ENCODE results near the gene ARIH2. TPM values are rescaled to one million over a fixed set of nuclear protein-coding genes. Genes with fewer than 3 reads are reported as not detected.

ARIH2 gene
- 100 to 1,000 TPM; 102 to 112 TPM for total RNA-seq

DNA sequence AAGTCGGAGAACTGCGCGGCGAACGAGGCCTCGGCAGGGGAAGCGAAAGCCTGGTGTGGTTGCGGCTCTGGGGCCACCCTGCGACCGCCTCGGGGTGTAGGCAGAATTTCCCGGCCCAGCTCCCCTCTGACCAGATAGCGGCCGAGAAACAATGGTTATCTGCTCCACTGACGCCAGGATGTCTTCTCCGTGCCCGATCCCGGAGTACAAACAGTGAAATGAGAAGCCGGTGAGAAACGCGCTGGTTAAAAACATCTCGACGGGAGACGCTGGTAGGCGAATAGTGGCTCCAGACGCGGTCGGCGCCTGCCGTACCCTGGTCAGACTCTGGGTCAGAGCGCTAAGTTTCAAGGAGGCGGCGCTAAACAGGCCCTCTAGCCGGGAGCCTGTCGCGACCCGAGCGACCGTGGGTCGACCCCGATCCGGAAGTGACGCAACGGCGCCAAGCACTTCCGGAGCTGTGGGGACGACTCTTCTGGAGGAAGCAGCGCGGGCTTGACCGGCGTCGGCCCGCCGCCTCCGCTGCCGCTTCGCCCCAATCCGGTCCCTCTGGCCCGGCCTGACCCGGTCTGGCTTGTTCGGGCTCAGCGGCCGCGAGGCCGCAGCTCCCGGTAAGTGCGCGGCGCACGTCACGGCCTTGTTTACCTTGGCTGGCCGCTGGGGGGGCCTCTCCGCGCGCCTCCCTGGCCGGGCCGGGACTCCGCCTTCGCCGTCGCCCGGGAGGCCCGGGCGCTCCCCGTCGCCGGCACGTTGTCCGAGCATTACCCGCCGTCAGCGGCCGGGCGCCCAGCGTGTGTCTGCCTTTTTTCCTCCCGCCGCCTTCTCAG, at the start of gene ARIH2:
TSS of gene ARIH2 (plus strand) at position 455 of the 827 bp plus-strand sequence. CDS start 8,717 bp downstream, outside the sequence.
- Mint-ChIP-seq H3K9me3 (ENCODE audit: insufficient read depth) (no peaks in the 10 kb centered on the region), H3K27me3 (ENCODE audit: low read depth) (no peaks in the 10 kb centered on the region), H3K4me1 (ENCODE audit: low read depth) (peaks cover 28% of the 10 kb centered on the region), H3K27ac (peak within 1 kb of the TSS; percentile 99), H3K4me3 (peak within 1 kb of the TSS; percentile 95), H3K36me3 (ENCODE audit: low read depth) (peaks cover 17% of the 10 kb centered on the region)
- CTCF ChIA-PET, result interaction anchor here (0.8 to 2.7 kb wide), 12 partner anchors 12 to 254 kb away, joined by 3 to 28 read pairs (median 4); partner anchors contain the start of genes P4HTM, SLC25A20 and WDR6
- peak; percentile 93 for DNase-seq
- POLR2A ChIA-PET, result interaction anchor here (0.7 to 3.2 kb wide), 16 partner anchors 8 to 422 kb away, joined by 3 to 74 read pairs (median 4); partner anchors contain the start of genes IP6K2, P4HTM, PRKAR2A and SLC25A20
- peak; percentile 82 for ATAC-seq

DNA sequence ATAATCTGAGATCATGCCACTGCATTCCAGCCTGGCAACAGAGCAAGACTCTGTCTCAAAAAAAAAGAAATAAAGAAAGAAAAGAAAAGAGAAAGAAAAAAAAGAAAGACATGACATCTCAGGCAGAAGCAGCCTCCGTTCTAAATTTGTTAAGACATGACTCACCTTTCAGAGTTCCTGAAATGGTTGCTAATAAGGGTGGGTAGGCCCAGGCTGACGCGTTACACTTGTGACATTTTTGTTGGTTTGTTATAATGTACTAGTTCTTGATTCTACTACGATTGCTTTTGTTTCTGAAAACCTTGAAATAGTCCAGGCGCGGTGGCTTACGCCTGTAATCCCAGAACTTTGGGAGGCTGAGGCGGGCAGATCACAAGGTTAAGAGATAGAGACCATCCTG, 41.0 kb upstream of the ARIH2 start:
- ChIA-PET POLR2A (no interaction called here), CTCF (no interaction called here)
- no peak for DNase-seq
- Mint-ChIP-seq H3K4me3 (no peak overlapping the region), H3K27ac (no peak overlapping the region), H3K27me3 (ENCODE audit: low read depth) (no peaks in the 10 kb centered on the region), H3K9me3 (ENCODE audit: insufficient read depth) (no peaks in the 10 kb centered on the region), H3K36me3 (ENCODE audit: low read depth) (peaks cover 16% of the 10 kb centered on the region), H3K4me1 (ENCODE audit: low read depth) (no peaks in the 10 kb centered on the region)
- ATAC-seq, result no peak

DNA sequence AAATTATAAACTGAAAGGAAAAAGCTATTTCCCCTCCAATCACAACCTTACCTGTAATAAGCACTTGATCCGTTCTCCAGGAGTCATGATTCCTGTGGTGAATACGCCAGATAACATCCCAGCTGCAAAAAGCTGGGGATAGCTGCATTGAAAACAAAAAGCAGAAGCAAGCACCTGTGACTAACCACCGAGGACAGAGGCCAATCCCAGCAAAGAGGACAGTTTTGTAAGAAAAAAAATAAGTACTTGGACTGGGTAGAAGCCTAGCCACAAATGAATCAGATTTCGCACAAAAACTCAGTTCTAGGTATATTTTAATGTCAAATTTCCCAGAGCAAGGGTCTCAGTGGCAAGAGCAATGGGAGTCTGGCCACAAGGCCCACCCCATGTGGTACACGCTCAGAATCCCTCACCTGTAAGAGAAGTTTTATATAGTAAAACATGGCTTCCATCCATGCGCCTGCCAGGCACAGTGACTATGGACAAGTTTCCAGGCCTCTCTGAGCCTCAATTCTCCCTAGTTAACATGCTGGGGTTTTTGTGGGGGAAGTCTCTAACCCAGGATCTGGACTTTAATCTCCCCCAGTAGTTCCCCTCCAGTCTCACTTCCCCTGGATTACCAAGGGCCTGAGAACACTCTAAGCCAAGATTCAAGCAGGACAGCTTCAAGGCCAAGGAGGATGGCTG, 39.2 kb upstream of the ARIH2 start:
- ATAC-seq, result no peak
- H3K27ac Mint-ChIP-seq, result peak overlapping the region; percentile 63
- no peaks in the 10 kb centered on the region for H3K9me3 Mint-ChIP-seq (ENCODE audit: insufficient read depth)
- CTCF ChIA-PET, result no interaction called here
- no peak overlapping the region for H3K4me3 Mint-ChIP-seq
- H3K36me3 Mint-ChIP-seq (ENCODE audit: low read depth), result peaks cover 17% of the 10 kb centered on the region
- POLR2A ChIA-PET, result no interaction called here
- H3K27me3 Mint-ChIP-seq (ENCODE audit: low read depth), result no peaks in the 10 kb centered on the region
- no peaks in the 10 kb centered on the region for H3K4me1 Mint-ChIP-seq (ENCODE audit: low read depth)
- no peak for DNase-seq

DNA sequence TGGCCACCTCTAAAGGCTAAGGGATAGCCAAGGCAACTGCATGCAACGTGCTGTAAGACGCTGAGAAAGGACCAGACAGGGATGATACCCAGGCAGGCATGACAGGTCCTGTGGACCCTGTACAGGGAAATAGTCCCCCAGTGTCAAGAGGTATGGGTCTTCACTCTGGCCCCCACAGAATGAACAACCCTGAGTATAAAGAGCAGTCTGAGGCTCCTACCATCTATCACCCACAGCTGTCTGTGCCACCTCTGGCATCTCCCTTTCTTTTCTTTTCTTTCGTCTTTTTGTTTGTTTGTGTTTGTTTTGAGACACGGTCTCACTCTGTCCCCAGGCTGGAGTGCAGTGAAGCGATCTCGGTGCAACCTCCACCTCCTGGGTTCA, 38.7 kb upstream of the ARIH2 start:
- Mint-ChIP-seq H3K27me3 (ENCODE audit: low read depth) (no peaks in the 10 kb centered on the region), H3K9me3 (ENCODE audit: insufficient read depth) (no peaks in the 10 kb centered on the region), H3K27ac (peak overlapping the region; percentile 39), H3K36me3 (ENCODE audit: low read depth) (peaks cover 22% of the 10 kb centered on the region), H3K4me3 (no peak overlapping the region), H3K4me1 (ENCODE audit: low read depth) (no peaks in the 10 kb centered on the region)
- ChIA-PET POLR2A (interaction anchor here (0.6 kb wide), 1 partner anchor 50 kb away, joined by 3 read pairs; no protein-coding TSS in a partner anchor), CTCF (no interaction called here)
- ATAC-seq (no peak), DNase-seq (no peak)

DNA sequence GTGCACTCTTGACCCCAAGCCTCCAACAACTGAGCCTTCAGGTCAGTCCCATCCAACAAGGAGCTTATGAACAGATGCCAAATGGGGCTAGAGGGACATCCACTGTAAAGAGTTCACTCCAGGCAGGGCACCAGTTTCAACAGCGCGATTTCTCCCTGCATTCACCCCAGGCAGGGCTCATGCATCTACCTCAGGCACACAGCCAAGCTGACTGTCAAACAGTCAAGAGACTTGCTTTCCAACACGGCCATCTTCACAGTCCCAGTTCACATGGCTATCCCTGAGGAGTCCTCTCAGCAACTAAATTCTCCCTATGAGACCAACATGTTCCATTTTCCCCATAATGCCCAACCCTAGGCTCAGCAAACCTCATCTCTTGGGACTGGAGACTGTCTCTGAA, 37.6 kb upstream of the ARIH2 start:
- H3K9me3 Mint-ChIP-seq (ENCODE audit: insufficient read depth), result no peaks in the 10 kb centered on the region
- CTCF ChIA-PET, result interaction anchor here (1.7 kb wide), 1 partner anchor 17 kb away, joined by 4 read pairs; no protein-coding TSS in a partner anchor
- no peak for DNase-seq
- H3K4me3 Mint-ChIP-seq, result no peak overlapping the region
- ATAC-seq, result no peak
- no peaks in the 10 kb centered on the region for H3K27me3 Mint-ChIP-seq (ENCODE audit: low read depth)
- POLR2A ChIA-PET, result no interaction called here
- peaks cover 26% of the 10 kb centered on the region for H3K36me3 Mint-ChIP-seq (ENCODE audit: low read depth)
- peak overlapping the region; percentile 54 for H3K27ac Mint-ChIP-seq
- H3K4me1 Mint-ChIP-seq (ENCODE audit: low read depth), result no peaks in the 10 kb centered on the region

DNA sequence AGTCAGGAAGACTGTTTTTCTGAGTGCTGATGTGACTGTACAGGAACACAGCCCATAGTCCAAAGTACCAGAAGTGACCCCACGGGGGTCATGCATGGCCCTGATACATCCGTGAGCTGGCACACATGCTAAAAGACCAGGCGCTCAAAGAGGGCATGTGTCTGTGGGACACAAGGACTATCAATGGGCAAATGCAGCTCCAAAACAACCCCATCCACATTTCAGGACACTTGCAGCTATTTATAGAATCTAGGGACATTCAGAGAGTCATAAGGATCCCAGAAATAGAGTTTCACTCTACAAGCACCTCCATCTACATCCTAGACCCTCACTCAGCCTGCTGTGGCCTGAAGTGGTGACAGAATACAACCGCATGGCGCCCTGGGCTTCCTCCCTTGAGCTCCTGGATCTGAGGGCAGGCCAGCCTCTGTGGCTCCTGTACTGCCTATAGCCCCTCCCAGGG, 37.0 kb upstream of the ARIH2 start:
- no peak overlapping the region for H3K27ac Mint-ChIP-seq
- no peaks in the 10 kb centered on the region for H3K9me3 Mint-ChIP-seq (ENCODE audit: insufficient read depth)
- H3K27me3 Mint-ChIP-seq (ENCODE audit: low read depth), result no peaks in the 10 kb centered on the region
- ATAC-seq, result no peak
- H3K4me1 Mint-ChIP-seq (ENCODE audit: low read depth), result no peaks in the 10 kb centered on the region
- H3K4me3 Mint-ChIP-seq, result no peak overlapping the region
- no peak for DNase-seq
- ChIA-PET POLR2A (interaction anchor here (0.6 kb wide), 1 partner anchor 950 kb away, joined by 4 read pairs; no protein-coding TSS in a partner anchor), CTCF (interaction anchor here (1.7 kb wide), 1 partner anchor 16 kb away, joined by 4 read pairs; no protein-coding TSS in a partner anchor)
- H3K36me3 Mint-ChIP-seq (ENCODE audit: low read depth), result peaks cover 26% of the 10 kb centered on the region

DNA sequence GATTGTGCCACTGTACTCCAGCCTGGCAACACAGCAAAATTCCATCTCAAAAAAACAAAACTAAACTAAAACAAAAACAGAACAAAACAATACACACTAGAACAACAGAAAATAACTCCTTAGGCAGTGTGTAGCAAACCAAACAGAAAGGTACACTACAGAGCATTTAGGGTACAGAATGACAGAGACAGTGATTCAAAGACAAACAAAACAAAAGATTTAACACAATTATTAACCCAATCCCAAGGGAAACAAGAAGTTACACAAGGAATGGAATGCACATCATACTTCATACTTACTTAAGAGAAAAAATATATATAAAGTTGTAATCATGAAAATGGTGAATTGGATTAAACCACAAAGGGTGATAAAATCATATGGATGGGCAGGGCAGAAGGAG, 32.9 kb upstream of the ARIH2 start:
- peaks cover 25% of the 10 kb centered on the region for H3K36me3 Mint-ChIP-seq (ENCODE audit: low read depth)
- H3K27ac Mint-ChIP-seq, result no peak overlapping the region
- ChIA-PET POLR2A (no interaction called here), CTCF (interaction anchor here (1.3 to 2.0 kb wide), 2 partner anchors 12 to 146 kb away, joined by 4 to 6 read pairs; no protein-coding TSS in a partner anchor)
- H3K9me3 Mint-ChIP-seq (ENCODE audit: insufficient read depth), result no peaks in the 10 kb centered on the region
- H3K4me3 Mint-ChIP-seq, result no peak overlapping the region
- ATAC-seq, result no peak
- DNase-seq, result no peak
- H3K4me1 Mint-ChIP-seq (ENCODE audit: low read depth), result no peaks in the 10 kb centered on the region
- H3K27me3 Mint-ChIP-seq (ENCODE audit: low read depth), result no peaks in the 10 kb centered on the region

DNA sequence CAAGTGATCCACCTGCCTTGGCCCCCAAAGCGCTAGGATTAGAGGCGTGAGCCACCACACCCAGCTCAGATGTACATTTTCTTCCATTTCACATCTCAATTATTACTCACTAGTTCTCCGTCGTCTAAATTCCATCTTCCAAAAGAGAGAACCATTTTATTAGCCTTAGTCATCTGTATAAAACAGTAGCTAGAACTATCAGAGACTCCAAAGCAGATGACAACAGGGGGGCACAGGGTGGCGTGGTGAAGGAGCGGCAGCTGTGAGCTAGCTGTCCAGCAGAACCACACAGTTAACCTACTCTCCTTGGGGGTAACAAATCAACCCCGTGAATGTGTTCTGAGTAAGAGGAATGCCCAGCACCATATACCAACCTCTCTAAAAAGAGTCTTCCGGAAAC, 27.0 kb upstream of the ARIH2 start:
- ChIA-PET POLR2A (no interaction called here), CTCF (no interaction called here)
- H3K4me1 Mint-ChIP-seq (ENCODE audit: low read depth), result peaks cover 9% of the 10 kb centered on the region
- no peak overlapping the region for H3K4me3 Mint-ChIP-seq
- H3K36me3 Mint-ChIP-seq (ENCODE audit: low read depth), result peaks cover 23% of the 10 kb centered on the region
- H3K27ac Mint-ChIP-seq, result no peak overlapping the region
- H3K27me3 Mint-ChIP-seq (ENCODE audit: low read depth), result no peaks in the 10 kb centered on the region
- no peak for DNase-seq
- H3K9me3 Mint-ChIP-seq (ENCODE audit: insufficient read depth), result no peaks in the 10 kb centered on the region
- ATAC-seq, result no peak

DNA sequence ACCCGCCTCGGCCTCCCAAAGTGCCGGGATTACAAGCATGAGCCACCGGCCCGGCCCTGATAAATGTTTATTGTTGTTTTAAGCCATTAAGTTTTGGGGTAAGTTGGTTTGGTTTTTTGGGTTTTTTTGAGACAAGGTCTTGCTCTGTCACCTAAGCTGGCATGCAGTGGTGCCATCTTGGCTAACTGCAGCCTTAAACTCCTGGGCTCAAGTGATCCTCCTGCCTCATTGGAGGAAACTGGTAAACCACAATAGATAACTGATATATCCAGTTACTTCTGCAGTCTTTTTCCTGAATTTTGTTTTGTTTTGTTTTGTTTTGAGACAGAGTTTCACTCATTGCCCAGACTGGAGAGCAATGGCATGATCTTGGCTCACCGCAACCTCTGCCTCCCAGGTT, 24.1 kb upstream of the ARIH2 start:
- ChIA-PET POLR2A (no interaction called here), CTCF (no interaction called here)
- H3K27ac Mint-ChIP-seq, result no peak overlapping the region
- H3K27me3 Mint-ChIP-seq (ENCODE audit: low read depth), result no peaks in the 10 kb centered on the region
- DNase-seq (no peak), ATAC-seq (no peak)
- H3K36me3 Mint-ChIP-seq (ENCODE audit: low read depth), result peaks cover 24% of the 10 kb centered on the region
- H3K9me3 Mint-ChIP-seq (ENCODE audit: insufficient read depth), result no peaks in the 10 kb centered on the region
- peaks cover 27% of the 10 kb centered on the region for H3K4me1 Mint-ChIP-seq (ENCODE audit: low read depth)
- no peak overlapping the region for H3K4me3 Mint-ChIP-seq

DNA sequence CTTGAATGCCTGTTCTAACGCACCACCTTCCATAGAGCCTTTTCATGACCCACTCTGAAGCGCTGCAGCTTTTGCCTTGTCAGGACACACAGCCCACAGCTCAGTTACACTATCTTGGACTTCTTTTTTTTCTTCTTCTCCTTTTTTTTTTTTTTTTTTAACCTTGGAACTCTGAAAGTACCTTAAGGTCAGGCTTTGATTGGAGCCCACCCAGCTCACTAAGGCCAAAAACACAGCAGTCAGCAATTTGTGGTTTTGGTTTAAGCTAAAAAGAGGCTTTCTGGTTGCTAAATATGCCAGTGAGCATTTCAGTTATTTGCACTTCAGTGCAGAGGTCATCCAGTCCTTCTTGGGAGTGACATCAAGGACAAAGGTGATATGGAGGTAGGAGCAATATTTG, 21.7 kb upstream of the ARIH2 start:
- H3K27me3 Mint-ChIP-seq (ENCODE audit: low read depth), result no peaks in the 10 kb centered on the region
- peaks cover 15% of the 10 kb centered on the region for H3K36me3 Mint-ChIP-seq (ENCODE audit: low read depth)
- no peak for ATAC-seq
- no peak for DNase-seq
- CTCF ChIA-PET, result interaction anchor here (0.7 to 2.7 kb wide), 9 partner anchors 10 to 132 kb away, joined by 3 to 10 read pairs (median 4); partner anchors contain the start of genes NDUFAF3 and WDR6
- no peaks in the 10 kb centered on the region for H3K9me3 Mint-ChIP-seq (ENCODE audit: insufficient read depth)
- POLR2A ChIA-PET, result interaction anchor here (0.6 to 4.1 kb wide), 6 partner anchors 11 to 180 kb away, joined by 3 to 74 read pairs (median 4); partner anchors contain the start of genes ARIH2 and IP6K2
- peak overlapping the region; percentile 78 for H3K27ac Mint-ChIP-seq
- H3K4me1 Mint-ChIP-seq (ENCODE audit: low read depth), result peaks cover 35% of the 10 kb centered on the region
- peak overlapping the region; percentile 19 for H3K4me3 Mint-ChIP-seq

DNA sequence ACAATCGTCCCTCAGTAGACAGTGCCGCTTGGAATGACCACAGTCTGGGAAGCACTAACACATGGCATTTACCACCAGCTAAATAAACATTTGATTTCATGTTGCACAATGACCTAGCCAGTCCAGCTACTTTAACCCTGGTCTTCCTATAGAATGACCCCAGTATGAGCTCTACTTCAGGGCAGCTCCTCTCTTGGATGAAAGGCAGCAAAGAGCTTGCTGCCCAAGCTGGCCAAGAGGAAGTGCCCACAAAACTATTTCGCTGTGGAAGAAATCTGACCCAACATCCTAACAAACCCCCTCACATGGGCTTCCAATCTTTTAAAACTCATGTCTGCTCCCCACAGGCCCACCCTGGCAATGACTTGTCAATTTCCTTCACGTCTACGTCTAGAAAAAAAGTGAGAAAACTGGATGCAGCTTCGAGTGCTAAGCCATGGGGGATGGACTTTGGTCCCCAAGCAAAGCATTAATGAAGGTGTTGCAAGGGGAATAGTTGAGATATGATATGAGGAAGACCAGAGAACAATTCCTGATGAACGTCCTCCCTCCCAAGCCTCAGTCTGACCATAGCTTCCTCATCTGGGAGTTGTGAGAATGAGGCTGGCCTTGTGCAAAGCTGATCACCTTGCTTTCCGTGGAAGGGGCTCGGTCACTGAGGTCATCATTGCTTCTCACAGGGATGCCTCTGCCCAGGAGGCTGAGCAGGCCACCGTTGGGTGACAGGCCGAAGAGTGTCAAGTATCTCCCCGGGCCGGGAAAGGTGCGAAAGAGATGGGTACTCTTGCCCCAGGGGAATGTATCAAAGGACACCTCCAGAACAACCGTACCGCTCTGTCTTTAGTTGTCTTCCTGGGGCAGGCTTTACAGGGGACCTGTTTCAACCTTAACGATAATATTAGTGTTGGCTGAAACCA, 20.9 kb upstream of the ARIH2 start:
- ChIA-PET POLR2A (interaction anchor here (0.7 to 4.1 kb wide), 11 partner anchors 9 to 181 kb away, joined by 3 to 74 read pairs (median 4); partner anchors contain the start of genes ARIH2, IP6K2 and PRKAR2A), CTCF (interaction anchor here (0.7 to 2.8 kb wide), 22 partner anchors 8 to 462 kb away, joined by 3 to 22 read pairs (median 4); partner anchors contain the start of genes ARIH2, NCKIPSD, NDUFAF3 and PRKAR2A)
- Mint-ChIP-seq H3K4me1 (ENCODE audit: low read depth) (peaks cover 38% of the 10 kb centered on the region), H3K36me3 (ENCODE audit: low read depth) (peaks cover 11% of the 10 kb centered on the region), H3K4me3 (peak overlapping the region; percentile 90), H3K27me3 (ENCODE audit: low read depth) (no peaks in the 10 kb centered on the region), H3K27ac (peak overlapping the region; percentile 99), H3K9me3 (ENCODE audit: insufficient read depth) (no peaks in the 10 kb centered on the region)
- peak; percentile 42 for DNase-seq
- ATAC-seq, result peak; percentile 16
